HG03432 (cell line): ENCODE measurements around the gene ZCCHC14.
"Not testable (repeated sequence)": the region's sequence is repeated elsewhere in the genome, so short reads cannot be mapped to it uniquely, and the experiment has no call there.

Source experiments
- ATAC-seq: cut with Tn5 transposase; IDR thresholded peaks from one replicate; pipeline ENCODE4 v1.9.1; 2021; ENCODE audit warnings: mild to moderate bottlenecking, moderate library complexity; ENCODE audit not compliant: unreplicated experiment

Gene ZCCHC14

DNA sequence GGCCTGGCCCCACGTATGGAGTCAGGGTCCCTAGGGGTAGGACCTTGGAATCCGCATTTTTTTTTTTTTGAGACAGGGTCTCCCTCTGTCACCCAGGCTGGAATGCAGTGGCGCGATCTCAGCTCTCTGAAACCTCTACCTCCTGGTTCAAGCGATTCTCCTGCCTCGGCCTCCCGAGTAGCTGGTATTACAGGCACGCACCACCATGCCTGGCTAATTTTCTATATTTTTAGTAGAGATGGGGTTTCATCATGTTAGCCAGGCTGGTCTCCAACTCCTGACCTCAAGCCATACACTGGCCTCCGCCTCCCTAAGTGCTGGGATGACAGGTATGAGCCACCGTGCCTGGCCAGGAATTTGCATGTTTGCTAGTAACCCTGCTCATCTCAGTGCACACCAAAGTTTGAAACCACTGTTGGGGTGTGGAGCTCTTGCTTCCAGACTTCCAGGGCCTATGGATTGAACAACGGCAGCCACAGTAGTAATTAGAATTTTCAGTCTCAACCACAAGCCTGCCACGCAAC lies 5.0 kb upstream of the ZCCHC14 start:
- not testable (repeated sequence) for ATAC-seq

DNA sequence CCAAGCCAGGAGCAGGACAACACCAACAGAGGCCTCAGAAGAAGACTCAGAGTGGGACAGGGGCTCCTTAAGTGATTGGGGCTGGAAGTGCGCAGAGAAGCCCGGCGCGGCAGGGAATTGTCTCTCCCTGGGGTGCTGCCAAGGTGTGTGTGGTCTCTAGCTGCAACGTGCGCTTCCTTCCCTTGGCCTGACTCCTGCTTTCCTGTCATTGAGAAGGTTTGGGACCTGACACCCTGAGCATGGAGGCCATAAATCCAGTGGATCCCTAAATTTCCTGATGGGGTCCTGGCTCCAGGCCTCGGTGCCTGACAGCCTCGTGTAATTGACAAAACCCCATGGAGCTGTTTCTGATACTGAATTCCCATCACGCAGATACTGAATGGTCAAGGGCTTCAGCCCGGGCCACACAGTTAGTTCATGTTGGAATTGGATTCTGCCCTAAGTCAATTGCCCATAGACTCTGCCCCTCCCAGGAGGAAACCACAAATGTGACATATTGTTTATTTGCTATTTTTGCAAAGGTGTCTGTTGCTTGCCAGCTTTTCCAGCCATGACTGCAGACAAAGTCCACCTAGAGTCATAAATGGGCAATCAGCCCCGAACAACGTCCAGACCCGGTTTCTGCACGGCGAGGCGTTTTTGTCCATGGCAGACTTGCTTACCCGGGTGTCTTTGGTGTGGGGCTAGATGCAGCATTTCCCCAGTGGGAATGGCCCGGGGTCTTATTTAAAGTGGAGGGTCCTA lies 4.4 kb upstream of the ZCCHC14 start:
- not testable (repeated sequence) for ATAC-seq

DNA sequence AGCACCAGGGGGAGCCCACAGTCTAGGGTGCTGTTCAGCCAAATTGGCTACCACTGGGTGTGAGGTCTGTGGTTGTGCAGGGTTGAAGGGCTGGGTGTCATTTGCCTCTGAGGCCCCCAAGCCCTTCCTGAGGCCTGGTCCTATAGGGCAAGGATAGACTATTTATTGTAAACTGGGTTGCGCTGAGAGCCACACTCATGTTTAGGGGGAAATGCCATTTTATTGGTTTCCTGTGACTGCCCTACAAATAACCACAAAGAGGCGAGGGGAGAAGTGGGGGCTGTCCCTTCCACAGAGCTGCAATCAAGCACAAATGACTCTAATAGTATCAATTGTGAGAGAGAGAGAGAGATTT lies 3.6 kb upstream of the ZCCHC14 start:
- no peak for ATAC-seq

- no peak for ATAC-seq
Measured at GRCh38 chr16:87495578-87496446, 3.0 kb upstream of the ZCCHC14 start.

- no peak for ATAC-seq
Measured at GRCh38 chr16:87493608-87494280, 920 bp upstream of the ZCCHC14 start.

DNA sequence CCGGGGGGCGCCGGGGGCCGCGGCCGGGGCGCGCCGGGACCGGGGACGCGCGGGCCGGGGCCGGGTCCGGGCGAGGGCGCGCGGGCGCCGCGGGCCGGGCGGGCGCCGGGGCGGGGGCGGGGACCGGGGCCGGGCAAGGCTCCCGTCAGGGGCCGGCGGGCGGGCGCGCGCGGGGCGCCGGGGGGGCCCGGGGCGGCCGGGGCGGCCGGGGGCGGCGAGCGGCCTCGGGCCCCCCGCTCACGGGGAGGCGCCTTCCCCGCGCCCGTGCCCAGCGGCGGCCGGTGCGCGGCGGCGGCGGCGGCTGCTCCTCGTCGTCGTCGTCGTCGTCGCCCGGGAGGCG lies 563 bp downstream of the ZCCHC14 start:
- ATAC-seq, result no peak

DNA sequence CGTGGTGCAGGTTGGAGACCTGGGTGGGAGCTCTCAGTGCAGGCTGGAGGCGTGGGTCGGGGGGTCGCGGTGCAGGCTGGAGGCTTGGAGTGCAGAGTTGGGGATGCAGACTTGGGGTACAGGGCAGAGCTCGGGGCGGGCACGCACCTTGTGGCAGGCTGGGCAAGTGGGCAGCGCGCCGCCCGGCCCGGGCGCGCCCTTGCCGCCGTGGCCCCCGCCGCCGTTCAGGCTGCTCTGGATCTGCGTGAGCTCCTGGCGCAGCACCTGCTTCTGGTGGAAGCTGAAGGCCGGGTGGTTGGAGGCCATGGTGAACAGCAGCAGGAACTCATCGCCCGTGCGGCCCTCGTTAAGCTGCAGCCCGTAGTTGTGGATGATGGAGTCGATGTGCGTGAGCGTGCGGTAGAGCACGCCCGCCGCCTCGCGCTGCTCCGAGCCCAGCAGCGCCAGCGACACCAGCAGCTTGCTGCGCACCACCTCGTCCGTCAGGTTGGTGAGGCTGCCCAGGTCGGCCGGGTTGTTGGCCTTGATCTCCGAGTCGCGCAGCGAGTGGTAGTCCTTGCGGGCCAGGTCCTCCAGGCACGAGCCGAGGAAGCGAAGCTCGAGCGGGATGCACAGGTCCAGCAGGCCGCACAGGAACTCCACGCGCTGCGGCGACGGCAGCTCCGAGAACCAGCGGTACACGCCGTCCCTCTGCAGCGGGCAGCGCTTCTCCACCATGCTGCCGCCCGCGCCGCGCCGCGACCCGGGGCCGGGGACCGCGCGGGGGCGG lies 1.1 kb downstream of the ZCCHC14 start:
- ATAC-seq, result no peak

- not testable (repeated sequence) for ATAC-seq
Measured at GRCh38 chr16:87490799-87491521, 1.9 kb downstream of the ZCCHC14 start.

DNA sequence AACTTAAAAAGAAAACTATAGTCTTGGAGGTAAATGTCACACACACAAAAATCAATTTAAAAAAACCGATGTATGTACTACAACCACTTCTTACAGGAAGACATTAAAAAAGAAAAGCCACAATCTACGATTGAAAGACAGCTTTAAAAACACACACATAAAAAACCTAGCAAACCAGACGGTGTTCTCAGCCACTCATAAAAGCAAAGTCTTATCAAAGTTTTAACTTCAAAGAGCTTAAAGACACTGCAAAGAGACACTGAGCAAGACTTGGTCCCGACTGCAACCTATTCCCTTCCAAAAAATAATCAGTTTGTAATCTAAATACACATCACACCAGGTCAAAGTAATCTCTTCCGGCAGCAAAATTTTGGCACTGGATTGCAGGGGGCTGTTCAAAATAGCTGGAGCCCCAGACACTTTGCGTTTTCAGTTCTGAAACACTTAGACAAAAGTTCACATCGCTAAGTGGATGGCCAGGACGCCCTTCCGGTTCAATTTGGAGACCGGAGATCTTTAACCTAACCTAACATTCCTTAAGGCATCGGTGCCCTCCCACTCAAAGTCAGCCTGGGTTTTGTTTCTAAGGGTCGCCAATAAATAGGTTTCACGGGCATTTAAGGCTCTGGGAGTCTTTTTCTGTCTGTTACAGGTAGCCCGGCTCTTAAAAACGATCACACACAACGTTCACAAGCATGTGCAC lies 2.6 kb downstream of the ZCCHC14 start:
- no peak for ATAC-seq

- ATAC-seq, result no peak
Measured at GRCh38 chr16:87489434-87490045, 3.3 kb downstream of the ZCCHC14 start.

DNA sequence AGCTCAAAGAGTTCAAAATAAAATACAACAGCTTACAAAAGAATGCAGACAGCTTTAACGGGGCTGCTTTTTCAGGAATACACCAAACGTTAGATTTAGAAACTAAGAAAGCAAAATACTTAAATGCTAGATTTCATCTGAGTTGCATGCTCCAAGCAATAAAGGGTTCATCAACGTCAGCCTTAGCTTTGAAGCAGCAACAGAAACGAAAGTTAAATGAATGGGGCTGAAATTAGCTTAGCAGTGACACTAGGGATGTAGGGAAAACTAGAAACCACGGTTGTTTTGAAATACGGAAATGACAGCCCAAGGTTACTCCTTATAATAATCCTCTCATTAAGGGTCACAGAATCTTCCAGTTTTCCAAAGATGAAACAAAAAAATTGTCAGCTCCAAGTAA lies 3.9 kb downstream of the ZCCHC14 start:
- not testable (repeated sequence) for ATAC-seq

DNA sequence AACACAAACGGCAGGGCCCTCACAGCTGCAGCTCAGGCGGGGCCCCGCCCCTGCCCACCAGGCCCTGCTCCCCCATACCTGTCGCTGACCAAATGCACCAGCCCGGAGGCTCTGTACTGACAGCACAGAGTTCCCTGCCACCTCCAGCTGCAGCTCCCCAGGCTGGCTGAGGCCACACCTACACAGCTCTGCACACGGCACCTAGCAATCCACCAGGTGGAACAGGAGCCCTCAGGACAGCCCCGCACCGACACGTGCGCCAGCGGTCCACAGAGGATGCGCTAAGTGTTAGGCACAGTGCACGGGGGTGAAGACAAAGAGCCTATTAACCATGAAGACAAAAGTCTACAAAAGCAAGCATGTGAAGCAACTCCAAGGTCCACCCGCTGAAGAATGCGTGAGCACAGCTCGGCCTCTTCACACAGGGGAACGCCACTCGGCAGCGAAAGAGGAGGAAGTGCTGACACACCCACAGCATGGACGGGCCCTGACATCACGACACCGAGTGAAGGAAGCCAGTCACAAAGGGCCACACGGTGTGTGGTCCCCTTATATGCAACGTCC lies 5.4 kb downstream of the ZCCHC14 start:
- ATAC-seq, result no peak

DNA sequence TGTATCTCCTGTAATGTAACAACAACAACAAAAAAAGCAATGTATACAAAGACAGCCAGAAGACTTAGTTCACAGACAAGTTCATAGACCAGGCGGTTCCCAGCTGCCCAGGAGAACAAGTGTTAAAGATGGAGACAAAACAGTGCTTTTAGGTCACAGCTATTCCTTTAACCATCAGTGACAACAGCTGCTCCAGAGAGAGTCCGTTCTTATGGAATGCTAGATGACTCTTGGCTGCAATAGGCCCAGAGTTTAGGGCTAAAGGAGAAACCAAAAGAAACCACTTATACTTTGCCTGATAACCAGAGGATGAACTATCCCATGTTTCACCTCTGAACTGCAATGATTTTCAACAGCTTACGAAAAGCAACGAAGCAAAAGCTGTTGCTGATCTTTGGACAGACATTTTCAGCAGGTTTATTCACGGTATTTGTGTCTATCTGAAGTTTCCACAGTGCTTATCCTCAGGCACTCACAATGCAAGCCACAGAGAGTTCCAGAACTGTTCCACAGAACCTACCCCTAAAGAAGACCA lies 6.0 kb downstream of the ZCCHC14 start:
- ATAC-seq, result no peak

DNA sequence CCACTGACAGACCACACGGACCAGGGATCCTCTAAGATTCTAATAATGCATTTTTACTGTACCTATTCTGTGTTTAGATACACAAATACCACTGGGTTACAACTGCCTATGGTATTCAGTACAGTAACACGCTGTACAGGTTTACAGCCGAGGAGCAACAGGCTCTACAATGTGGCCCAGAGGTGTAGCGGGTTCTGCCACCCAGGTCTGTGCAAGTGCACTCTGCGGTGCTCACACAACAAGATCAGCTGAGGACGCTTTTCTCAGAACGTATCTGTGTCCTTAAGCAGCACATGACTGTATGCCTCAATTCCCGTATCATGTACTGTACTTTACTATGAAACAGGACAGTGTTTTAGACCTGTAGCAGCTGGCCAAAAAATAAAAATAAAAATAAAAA lies 6.5 kb downstream of the ZCCHC14 start:
- ATAC-seq, result no peak

DNA sequence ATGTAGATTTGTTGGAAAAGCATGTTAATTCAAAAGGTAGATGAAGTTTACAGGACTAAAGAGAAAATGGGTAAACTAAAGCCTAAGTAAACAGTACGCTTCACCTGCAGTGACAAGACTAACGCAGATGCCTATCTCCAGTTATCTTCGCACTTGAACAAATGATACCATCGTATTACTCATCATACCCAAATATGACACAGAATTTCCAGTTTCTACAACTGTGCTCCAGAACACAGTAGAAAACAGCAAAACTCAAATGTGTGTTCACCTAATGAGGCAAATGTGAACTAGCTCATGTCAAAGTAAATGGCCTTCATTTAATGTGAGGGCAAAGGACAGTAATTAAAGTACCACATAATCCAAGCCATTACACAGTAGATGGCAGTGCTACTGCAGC lies 7.0 kb downstream of the ZCCHC14 start:
- not testable (repeated sequence) for ATAC-seq

- no peak for ATAC-seq
Measured at GRCh38 chr16:87484487-87485331, 8.1 kb downstream of the ZCCHC14 start.

- ATAC-seq, result no peak
Measured at GRCh38 chr16:87483481-87483880, 9.3 kb downstream of the ZCCHC14 start.

GRCh38 chr16:87482670-87483069 lies 10.2 kb downstream of the ZCCHC14 start:
- not testable (repeated sequence) for ATAC-seq
